Measurements from ENCODE around the gene CCNE1.
A peak's percentile ranks its signal among the peaks of the same experiment; 100 is the strongest.

CCNE1 gene

GRCh38 chr19:29849208-29849607, 37.4 kb downstream of the CCNE1 start:
- no peak for DNase-seq

DNA sequence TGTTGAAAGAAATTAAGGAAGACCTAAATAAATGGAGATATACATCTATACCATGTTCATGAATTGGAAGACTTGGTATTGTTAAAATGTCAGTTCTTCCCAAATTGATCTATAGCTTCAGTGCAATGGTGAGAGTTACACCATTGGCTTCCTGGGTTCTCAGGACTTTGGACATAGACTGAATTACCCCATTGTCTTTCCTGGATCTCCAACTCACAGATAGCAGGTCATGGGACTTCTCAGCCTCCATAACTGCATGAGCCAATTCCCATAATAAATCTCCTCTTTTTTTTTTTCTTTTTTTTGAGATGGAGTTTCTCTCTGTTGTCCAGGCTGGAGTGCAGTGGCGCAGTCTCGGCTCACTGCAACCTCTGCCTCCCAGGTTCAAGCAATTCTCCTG, 38.7 kb downstream of the CCNE1 start:
- no peak for DNase-seq

DNA sequence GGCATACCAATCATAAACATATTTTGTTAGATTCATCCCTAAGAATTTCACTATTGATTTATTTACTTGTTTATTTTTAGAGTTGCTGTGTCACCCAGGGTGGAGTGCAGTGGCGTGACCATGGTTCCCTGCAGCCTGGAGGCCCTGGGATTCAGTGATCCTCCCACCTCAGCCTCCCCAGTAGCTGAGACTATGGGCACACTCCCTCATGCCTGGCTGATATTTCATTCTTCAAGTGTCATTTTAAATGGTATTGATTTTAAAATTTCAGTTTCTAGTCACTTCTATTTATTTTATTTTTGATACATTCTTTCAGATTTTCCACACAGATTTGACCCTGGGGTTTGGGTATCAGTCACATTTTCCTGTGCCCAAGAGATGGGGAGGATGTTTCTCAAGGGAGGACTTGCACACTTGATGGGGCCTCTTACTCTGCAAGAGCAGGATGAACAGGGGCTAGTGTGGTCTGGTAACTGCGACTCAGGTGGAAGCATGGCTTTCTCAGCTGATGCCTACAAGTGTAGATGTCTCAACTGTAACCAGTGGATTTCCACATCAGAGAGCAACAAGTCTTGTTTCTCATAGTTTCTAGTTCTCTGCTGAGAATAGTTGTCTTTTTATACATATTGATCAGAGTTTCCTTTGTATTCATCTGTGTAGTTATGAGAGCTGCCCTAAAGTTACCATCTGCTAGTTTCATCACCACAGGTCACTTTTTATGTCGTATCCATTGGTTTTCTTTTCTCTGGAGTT, 40.2 kb downstream of the CCNE1 start:
- no peak for DNase-seq

DNA sequence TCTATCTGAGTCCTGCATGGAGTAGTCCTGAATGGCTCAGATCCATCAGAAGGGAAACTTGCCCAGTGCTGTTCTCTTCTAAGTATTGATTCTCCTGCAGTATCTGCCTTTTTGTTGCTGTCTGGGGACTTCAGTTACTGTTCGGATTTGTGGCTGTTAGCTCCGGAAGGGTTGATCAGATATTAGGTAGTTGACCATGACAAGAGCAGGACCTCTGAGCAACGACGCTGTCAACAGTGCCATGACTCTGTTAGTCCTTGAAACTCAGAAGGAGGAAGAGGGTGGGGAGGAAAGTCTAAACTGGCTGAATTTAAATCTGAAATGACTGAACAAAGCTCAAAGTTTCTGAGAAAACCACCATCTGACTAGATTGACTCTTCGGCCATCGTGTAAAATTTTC, 42.2 kb downstream of the CCNE1 start:
- DNase-seq: no peak

- DNase-seq: no peak
These were observed 43.3 kb downstream of the CCNE1 start for GRCh38 chr19:29855087-29855486.

- DNase-seq: no peak
These were observed 44.1 kb downstream of the CCNE1 start for GRCh38 chr19:29855741-29856500.

DNA sequence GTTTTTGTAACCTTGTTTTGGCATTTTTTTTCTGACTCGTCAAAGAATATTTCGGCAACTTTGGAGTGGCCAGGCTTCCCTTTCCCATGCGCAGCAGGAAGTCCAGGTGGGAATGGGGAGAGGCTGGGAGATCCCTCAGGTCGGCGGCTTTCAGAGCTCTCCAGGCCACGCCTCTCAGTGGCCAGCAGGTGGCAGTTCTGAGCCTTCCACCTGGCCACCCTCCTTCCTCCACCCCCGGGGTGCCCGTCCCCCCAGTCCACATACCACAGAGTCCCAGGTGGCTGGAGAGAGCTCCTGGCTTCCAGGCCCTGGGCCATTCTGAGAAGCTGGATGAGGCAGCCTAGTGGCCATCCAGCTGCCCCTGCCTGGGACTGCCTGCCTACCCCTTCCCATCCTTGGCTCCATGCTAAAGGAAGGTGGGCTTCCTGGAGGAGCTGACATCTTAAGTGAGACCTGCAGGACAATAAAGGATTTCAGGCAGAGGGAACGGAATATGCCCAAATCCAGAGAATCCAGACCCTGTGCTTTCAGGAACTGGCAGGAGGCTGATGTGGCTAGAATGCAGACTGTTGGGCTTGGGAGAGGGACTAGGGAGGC, 46.3 kb downstream of the CCNE1 start:
- peak; percentile 22 for DNase-seq

DNA sequence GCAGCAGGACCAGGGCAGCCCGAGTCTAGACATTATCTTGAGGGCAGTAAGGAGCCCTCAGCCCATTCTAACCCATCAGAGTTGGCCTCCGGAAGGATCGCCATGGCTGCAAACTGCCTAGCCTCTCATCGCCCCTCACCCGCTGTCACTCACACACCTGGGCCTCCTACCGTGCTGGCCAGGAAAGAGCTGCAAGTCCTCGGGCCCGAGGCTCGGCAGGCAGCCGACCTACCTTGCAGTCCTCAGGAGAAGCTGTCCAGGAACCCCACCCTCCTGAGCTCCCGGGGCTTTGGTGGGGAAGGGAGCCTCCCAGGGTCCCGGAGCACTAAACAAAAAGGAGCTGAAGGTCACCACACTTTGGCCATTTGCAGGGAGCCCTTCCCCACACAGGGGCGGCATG, 46.8 kb downstream of the CCNE1 start:
- DNase-seq: no peak

- DNase-seq: no peak
These were observed 48.7 kb downstream of the CCNE1 start for GRCh38 chr19:29860492-29860891.

DNA sequence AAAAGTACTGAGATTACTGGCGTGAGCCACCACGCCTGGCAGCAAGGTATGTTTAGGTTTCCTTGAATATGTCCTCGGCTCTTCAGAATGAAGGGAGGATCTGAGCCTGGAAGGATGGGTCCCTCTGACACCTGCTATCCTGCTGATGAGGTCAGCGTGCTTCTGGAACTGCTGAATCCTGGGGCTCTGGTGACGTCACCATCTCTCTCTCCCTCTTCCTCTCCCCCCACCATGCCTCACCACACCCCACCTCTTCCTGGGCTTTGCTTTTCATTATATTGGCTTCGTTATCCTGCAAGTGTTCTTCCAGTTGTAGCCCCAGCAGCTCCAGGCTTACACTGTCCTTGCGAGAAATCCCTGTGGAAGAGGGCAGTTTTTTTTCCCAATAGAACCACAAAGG, 49.8 kb downstream of the CCNE1 start:
- DNase-seq: no peak

DNA sequence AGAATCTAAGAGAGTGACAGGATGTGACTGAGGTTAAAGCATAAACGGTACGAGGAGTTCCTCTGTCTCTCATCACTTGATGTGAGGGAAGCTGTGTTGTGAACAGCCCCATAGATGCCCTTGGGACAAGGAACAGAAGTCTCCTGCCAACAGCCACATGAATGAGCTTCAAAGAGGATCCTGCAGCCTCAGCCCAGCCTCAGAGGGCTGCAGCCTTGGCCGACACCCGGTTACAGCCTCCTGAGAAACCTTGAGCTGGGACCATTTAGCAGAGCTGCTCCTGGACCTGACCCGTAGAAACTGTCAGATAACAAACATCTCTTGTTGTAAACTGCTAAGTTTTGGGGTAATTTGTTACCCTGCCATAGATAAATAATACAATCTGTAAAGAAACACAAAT, 54.2 kb downstream of the CCNE1 start:
- DNase-seq: no peak

GRCh38 chr19:29867984-29868383, 56.2 kb downstream of the CCNE1 start:
- no peak for DNase-seq

GRCh38 chr19:29871143-29871542, 59.4 kb downstream of the CCNE1 start:
- no peak for DNase-seq

- no peak for DNase-seq
These were observed 60.5 kb downstream of the CCNE1 start for GRCh38 chr19:29872224-29872731.

DNA sequence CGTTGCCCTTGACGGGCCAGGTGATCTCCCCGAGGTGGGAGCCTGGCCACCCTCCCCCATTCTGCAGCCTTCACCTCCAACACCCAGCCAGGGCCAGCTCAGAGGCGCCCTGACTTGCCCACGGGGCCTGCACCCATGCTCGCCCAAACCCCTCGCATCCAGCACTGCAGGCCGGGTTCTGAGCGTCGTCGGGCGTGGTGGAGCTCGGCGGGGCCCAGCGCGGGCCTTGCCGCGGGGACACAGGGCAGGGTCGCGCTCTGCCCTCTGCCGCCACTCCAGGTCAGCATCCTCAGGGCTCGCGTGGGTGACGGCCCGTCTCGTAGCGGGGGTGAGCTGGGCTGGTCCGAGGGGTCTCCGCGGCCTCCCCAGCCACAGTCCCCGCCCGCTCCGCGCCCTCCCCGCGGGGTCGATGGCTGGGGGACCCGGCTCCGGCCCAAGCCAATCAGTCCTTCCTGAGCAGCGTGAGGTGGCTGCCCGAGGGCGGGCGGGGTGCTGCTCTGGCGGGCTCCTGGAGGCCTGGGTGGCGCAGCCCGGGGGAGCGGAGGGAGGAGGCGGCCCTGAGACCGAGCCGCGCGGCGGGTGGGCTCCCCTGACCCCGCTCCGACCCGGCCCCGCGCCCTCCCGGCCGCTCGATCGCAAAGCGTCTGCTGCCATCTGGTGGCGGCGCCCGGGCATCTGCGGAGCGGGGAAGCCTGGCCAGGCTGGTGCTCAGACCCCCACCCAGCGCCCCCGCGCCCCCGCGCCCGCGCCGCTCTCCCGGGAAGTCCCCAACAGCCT, 61.4 kb downstream of the CCNE1 start:
- peak; percentile 68 for DNase-seq
